Thyroid gland (tissue), 4 donors: Measurements from ENCODE around the gene MAD1L1. TPM values are rescaled to one million over a fixed set of nuclear protein-coding genes. Genes with fewer than 3 reads are reported as not detected.

ENCODE experiments used
- DNase-seq, 2 donors: peaks; one replicate each; pipeline ENCODE4 v3.0.0-alpha.2; 2019
- H3K27ac ChIP-seq, 3 donors: fragments of 200-600 bp; sonication (generic); 1 replicate in 2 of 3; 2 replicates in 1 of 3; pipeline ENCODE4 v1.5.1; 2016 to 2019; ENCODE audit warnings: mild to moderate bottlenecking in 1 of 3, moderate library complexity in 1 of 3
- H3K27me3 ChIP-seq: fragments of 200-600 bp; sonication (generic); one replicate; pipeline ENCODE4 v1.5.1; 2019
- H3K36me3 ChIP-seq, 2 donors: fragments of 200-600 bp; sonication (generic); one replicate each; pipeline ENCODE4 v1.5.1; 2016 to 2019
- H3K4me1 ChIP-seq, 2 donors: fragments of 200-600 bp; sonication (generic); one replicate each; pipeline ENCODE4 v1.5.1; 2017 to 2019
- H3K4me3 ChIP-seq, 3 donors: fragments of 200-600 bp; sonication (generic); replicated peaks in 1 of 3; 1 replicate in 2 of 3; 2 replicates in 1 of 3; pipeline ENCODE4 v1.5.1; 2016; ENCODE audit warnings: mild to moderate bottlenecking in 1 of 3
- H3K9me3 ChIP-seq: fragments of 200-600 bp; sonication (generic); one replicate; pipeline ENCODE4 v1.5.1; 2017
- POLR2A ChIP-seq, 2 donors: fragments of 450-650 bp; IDR thresholded peaks; one replicate each; pipeline ENCODE4 v1.6.1; 2017; ENCODE audit warnings: antibody characterized with exemption in 2 of 2, mild to moderate bottlenecking in 2 of 2, moderate library complexity in 1 of 2
- WGBS, 2 donors: methylation state at CpG; one replicate each; pipeline ENCODE4 v1.1.5; 2017; 5-methylcytosine and 5-hydroxymethylcytosine counted together
- intact Hi-C: fragments of 100-400 bp; cut with DNase I; formaldehyde crosslinking; loops from one replicate; pipeline ENCODE4 v1.15.1; 2023
- total RNA-seq, 4 donors: library from RNA; depleted of rRNA; stranded (reverse); fragments of >200 nt; gene quantifications; one replicate each; pipeline ENCODE4 v1.2.3, GENCODE V29; 2016
- TF ChIP-seq, protein P1 (sequence below), 6 experiments: fragments of 200-600 bp in 3 of 6; fragments of 450-650 bp in 3 of 6; sonication (generic) in 3 of 6; IDR thresholded peaks; one replicate each; pipeline ENCODE4 v1.5.1; 2016 to 2019; ENCODE audit warnings: antibody characterized with exemption in 6 of 6, mild to moderate bottlenecking in 2 of 6, inconsistent platforms in 1 of 6, moderate library complexity in 1 of 6

Gene MAD1L1
- total RNA-seq, 4 donors from 2014 or later = 27.4 to 38.6 (median 33.9) TPM

DNA sequence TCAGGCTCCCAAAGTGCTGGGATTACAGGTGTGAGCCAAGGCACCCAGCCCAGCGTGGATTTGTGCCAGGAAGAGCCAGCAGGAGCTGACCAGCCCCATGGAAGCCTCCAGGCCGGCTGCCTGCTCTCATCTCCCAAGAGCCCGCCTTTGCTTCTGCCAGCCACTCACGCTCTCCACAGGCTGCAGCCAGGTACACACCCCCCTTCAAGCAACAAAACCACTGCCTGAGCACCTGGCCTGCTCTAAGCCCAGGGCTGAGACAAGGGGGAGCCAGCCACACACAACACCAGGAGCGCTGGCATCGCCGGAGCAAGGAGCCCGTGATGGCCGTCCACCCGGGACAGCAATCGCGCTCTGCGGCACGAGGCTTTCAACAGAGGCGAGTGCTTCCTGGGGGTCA, 34.5 kb downstream of the MAD1L1 start:
- Histone ChIP-seq H3K4me1 (peaks cover 19 to 33% of the 10 kb centered on the region in 2 donors), H3K4me3 (no peak overlapping the region), H3K9me3 (no peaks in the 10 kb centered on the region), H3K36me3 (no peaks in the 10 kb centered on the region), H3K27me3 (no peaks in the 10 kb centered on the region), H3K27ac (peak overlapping the region in 1 of 3 donors; percentile 17)
- WGBS, 2 donors = 25 to 56% methylated on average over 9 to 13 of the region's 15 CpGs
- DNase-seq = peak; percentile 98
- TF ChIP-seq, protein P1, sequence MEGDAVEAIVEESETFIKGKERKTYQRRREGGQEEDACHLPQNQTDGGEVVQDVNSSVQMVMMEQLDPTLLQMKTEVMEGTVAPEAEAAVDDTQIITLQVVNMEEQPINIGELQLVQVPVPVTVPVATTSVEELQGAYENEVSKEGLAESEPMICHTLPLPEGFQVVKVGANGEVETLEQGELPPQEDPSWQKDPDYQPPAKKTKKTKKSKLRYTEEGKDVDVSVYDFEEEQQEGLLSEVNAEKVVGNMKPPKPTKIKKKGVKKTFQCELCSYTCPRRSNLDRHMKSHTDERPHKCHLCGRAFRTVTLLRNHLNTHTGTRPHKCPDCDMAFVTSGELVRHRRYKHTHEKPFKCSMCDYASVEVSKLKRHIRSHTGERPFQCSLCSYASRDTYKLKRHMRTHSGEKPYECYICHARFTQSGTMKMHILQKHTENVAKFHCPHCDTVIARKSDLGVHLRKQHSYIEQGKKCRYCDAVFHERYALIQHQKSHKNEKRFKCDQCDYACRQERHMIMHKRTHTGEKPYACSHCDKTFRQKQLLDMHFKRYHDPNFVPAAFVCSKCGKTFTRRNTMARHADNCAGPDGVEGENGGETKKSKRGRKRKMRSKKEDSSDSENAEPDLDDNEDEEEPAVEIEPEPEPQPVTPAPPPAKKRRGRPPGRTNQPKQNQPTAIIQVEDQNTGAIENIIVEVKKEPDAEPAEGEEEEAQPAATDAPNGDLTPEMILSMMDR (IDR thresholded peaks at IDR 0.05) = no peak
- TF ChIP-seq POLR2A (IDR thresholded peaks at IDR 0.05) = peak in 1 of 2 donors; percentile 14
- intact Hi-C loops = no loop called here

DNA sequence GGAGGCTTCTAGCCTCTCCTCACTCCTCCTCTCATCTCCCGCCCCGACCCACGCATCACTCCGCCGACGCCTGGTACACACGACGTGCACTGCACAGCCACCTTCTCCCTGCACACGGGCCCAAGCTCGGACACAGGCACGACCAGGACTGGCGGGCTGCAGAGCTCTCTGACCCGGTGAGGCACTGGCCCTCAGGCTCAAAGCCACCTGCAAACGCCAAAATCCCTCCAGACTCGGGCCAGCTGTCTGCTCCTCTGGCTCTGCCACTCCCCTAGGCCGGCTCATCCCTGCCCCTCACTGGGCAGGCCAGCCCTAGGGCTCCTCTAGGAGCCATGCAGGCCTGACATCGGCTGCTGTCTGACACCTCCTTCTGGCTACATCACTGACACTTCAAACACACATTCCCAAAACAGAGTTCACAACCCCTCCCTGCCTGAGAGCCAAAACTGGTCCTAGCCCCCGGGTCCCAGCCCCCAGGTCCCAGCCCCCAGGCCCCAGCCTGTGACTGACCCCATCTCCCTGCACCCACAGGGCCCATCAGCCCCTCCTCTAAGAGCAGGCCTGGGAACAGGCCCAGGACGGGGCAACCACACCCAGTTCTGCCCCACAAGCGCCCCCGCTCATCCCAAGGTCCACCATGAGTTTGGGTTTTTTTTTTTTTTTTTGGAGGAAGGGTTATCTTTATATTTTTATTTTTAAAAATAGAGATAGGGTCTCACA, 35.1 kb downstream of the MAD1L1 start:
- DNase-seq = peak; percentile 15 to 25
- 78 to 83% methylated on average over 19 of the region's 21 CpGs for WGBS, 2 donors
- Histone ChIP-seq H3K4me3 (no peak overlapping the region), H3K36me3 (no peaks in the 10 kb centered on the region), H3K27ac (peak overlapping the region in 2 of 3 donors; percentile 45 to 46), H3K9me3 (no peaks in the 10 kb centered on the region), H3K4me1 (peaks cover 19 to 33% of the 10 kb centered on the region in 2 donors), H3K27me3 (no peaks in the 10 kb centered on the region)
- TF ChIP-seq POLR2A (IDR thresholded peaks at IDR 0.05) = no peak
- TF ChIP-seq, protein P1 (IDR thresholded peaks at IDR 0.05) = no peak
- intact Hi-C loops = no loop called here

DNA sequence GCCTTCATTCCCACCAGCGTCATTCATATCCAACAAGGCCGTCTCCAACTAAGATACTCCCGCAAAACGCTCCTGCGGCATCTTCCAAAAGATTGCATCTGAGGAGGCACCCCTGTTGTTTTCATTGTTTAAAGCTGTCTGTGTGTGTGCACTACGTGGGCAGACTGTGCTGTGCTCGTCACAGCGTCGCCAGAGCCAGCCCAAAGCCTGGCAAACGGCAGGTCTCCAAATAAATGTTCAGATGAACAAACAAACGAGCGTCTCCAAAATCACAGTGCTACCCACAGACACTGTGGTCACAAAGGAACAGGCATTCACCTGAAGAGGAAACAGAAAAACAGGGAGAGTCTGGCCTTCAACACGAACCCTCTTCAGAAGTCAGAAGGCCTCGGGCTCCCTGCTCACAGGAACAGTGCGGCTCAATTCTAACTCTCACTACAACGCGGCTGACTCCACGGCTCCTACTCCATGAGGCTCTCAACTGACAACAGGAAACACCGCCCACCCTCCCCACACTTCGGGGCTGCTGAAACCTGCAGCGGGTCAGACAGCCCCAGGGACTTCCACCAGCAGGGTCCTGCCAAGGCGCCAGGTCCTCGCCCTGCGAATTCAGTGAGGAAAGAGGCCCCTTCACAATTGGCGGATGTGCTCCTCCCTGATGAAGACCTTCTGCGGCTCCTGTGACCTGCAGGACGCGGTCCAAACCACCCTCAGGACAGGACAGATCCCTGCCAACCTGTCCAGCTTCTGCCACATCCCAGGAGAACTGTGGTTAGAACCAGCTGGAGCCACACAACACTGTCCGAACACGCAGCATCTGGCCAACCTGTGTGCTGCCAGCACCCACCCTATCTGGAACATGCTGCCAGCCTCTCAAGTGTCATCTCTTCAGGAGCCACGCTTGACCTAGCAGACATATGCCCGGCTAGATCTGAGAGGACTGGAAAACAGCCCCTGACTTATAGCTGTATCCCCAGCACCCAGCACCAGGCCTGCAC, 36.1 kb downstream of the MAD1L1 start:
- H3K27ac ChIP-seq = peak overlapping the region in 1 of 3 donors; percentile 69

DNA sequence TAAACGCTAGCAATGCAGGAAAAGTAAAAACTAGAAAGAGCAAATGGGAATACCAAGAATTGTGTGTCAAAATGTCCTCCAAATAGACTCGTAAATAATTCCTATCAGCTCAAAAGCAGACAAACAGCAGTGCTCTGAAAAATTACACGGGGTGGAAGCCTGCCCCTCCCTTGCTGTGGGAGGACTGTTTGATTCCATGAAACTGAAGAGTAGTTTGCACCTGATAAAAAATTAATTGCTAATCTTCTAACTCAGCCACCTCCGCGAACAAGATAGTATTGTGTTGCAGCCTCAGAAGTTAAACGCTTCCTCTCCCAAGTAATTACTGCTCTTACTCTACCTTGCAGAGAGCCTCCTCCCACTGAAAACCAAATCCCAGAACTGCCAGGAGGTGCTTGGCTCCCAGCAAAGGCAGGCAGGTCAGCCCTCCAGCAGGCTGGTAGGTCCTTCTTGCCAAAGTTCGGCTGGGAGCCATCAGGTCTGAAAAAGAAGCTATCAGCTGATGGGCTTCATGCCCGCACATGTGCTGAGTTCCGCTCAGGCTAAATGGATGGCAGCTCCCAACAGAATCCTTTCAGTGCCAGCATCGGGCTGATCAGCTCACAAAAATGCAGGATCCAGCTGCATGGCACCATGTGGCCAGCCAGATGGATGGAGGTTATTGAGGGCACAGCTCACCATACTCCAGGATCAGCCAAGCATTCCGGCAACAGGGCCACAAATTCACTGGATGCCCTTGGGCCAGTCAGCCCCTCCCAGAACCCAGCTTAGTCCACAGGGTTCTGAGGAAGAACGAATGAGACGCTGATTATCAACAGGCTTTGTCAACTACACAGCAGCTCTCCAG, 37.1 kb downstream of the MAD1L1 start:
- Histone ChIP-seq H3K27me3 (no peaks in the 10 kb centered on the region), H3K4me1 (peaks cover 19 to 33% of the 10 kb centered on the region in 2 donors), H3K36me3 (no peaks in the 10 kb centered on the region), H3K27ac (peak overlapping the region in 1 of 3 donors; percentile 69), H3K9me3 (no peaks in the 10 kb centered on the region), H3K4me3 (no peak overlapping the region)
- no peak for TF ChIP-seq POLR2A (IDR thresholded peaks at IDR 0.05)
- TF ChIP-seq, protein P1 (IDR thresholded peaks at IDR 0.05) = no peak
- no peak for DNase-seq
- 89 to 98% methylated on average over 11 to 13 of the region's 13 CpGs for WGBS, 2 donors
- intact Hi-C loops = no loop called here

More for the DNA sequence above, 36.1 kb downstream of the MAD1L1 start:
- H3K9me3 ChIP-seq = no peaks in the 10 kb centered on the region
- intact Hi-C loops = no loop called here
- TF ChIP-seq, protein P1 (IDR thresholded peaks at IDR 0.05) = no peak
- no peak for TF ChIP-seq POLR2A (IDR thresholded peaks at IDR 0.05)
- 52 to 65% methylated on average over 30 to 32 of the region's 32 CpGs for WGBS, 2 donors
- no peak overlapping the region for H3K4me3 ChIP-seq
- H3K4me1 ChIP-seq = peaks cover 19 to 33% of the 10 kb centered on the region in 2 donors
- H3K36me3 ChIP-seq = no peaks in the 10 kb centered on the region
- no peaks in the 10 kb centered on the region for H3K27me3 ChIP-seq
- DNase-seq = peak; percentile 51 to 65
